CD4-positive, alpha-beta T cell (primary cell): ENCODE data around the gene RFC2. TPM values are rescaled to one million over a fixed set of nuclear protein-coding genes. Genes with fewer than 3 reads are reported as not detected.

Source experiments
- ATAC-seq: fragments of 200-7000 bp; cut with Tn5 transposase; one replicate; pipeline ENCODE4 v1.10.0; 2022; ENCODE audit warnings: mild to moderate bottlenecking; ENCODE audit not compliant: poor library complexity
- CTCF ChIA-PET: fragments of 350-600 bp; sonication (Branson Sonifier 250); formaldehyde crosslinking; loops from one replicate; lab custom pipeline; 2021; ENCODE audit warnings: antibody characterized with exemption, inconsistent platforms; lab: Charles Lee
- POLR2A ChIA-PET: fragments of 350-600 bp; sonication (Branson Sonifier 250); formaldehyde crosslinking; loops from one replicate; lab custom pipeline; 2021; ENCODE audit warnings: antibody characterized with exemption, inconsistent platforms; lab: Charles Lee
- DNase-seq, 14 experiments: peaks; one replicate each; pipeline ENCODE4 v3.0.0-alpha.2; 2013 to 2020; ENCODE audit warnings: mixed read lengths in 2 of 14
- H3K27ac ChIP-seq, 2 donors: one replicate each; pipeline versions ENCODE4 v1.5.1 to v1.7.0; 2013; ENCODE audit warnings: low read length in 2 of 2, low read depth in 1 of 2, mild to moderate bottlenecking in 1 of 2
- H3K27me3 ChIP-seq, 2 experiments: 1 replicate in 1 of 2; 2 replicates in 1 of 2; pipeline versions ENCODE4 v1.6.1 to v1.7.0; 2013; ENCODE audit warnings: low read length in 2 of 2, control low read depth in 1 of 2, mild to moderate bottlenecking in 1 of 2, moderate library complexity in 1 of 2; ENCODE audit not compliant: insufficient read depth in 2 of 2, control insufficient read depth in 1 of 2
- H3K36me3 ChIP-seq: one replicate; pipeline ENCODE4 v1.6.1; 2013; ENCODE audit warnings: low read length, control low read depth; ENCODE audit not compliant: insufficient read depth
- H3K4me1 ChIP-seq: one replicate; pipeline ENCODE4 v1.6.1; 2013; ENCODE audit warnings: low read length, control low read depth; ENCODE audit not compliant: insufficient read depth
- H3K4me3 ChIP-seq: one replicate; pipeline ENCODE4 v1.5.1; 2013; ENCODE audit warnings: mild to moderate bottlenecking, low read length, moderate library complexity
- H3K9me3 ChIP-seq, 2 experiments: 1 replicate in 1 of 2; 2 replicates in 1 of 2; pipeline versions ENCODE4 v1.6.1 to v1.7.0; 2013; ENCODE audit warnings: low read length in 2 of 2, mild to moderate bottlenecking in 2 of 2, control low read depth in 1 of 2, moderate library complexity in 1 of 2; ENCODE audit not compliant: control insufficient read depth in 1 of 2, insufficient read depth in 1 of 2
- H3K27ac Mint-ChIP-seq: one replicate; pipeline ENCODE4 v1.8.0; 2020; ENCODE audit warnings: mixed read lengths
- H3K27me3 Mint-ChIP-seq: one replicate; pipeline ENCODE4 v1.8.0; 2021; ENCODE audit warnings: mixed read lengths
- H3K36me3 Mint-ChIP-seq: one replicate; pipeline ENCODE4 v1.8.0; 2021; ENCODE audit warnings: low read depth, mixed read lengths
- H3K4me1 Mint-ChIP-seq: one replicate; pipeline ENCODE4 v1.8.0; 2021; ENCODE audit warnings: low read depth, mixed read lengths
- H3K4me3 Mint-ChIP-seq: one replicate; pipeline ENCODE4 v1.8.0; 2020; ENCODE audit warnings: mild to moderate bottlenecking, mixed read lengths
- H3K9me3 Mint-ChIP-seq: one replicate; pipeline ENCODE4 v1.8.0; 2020; ENCODE audit warnings: mixed read lengths
- CTCF ChIP-seq: fragments of 200-600 bp; IDR thresholded peaks from one replicate; pipeline ENCODE4 v1.8.0; 2022; ENCODE audit warnings: antibody characterized with exemption, mild to moderate bottlenecking
- intact Hi-C, 2 experiments: fragments of 100-400 bp; cut with DNase I in 1 of 2; cut with micrococcal nuclease in 1 of 2; formaldehyde crosslinking; loops; one replicate each; pipeline versions ENCODE4 v1.15.1 to v1.9.0; 2023 to 2025; cut with DNase I, micrococcal nuclease
- total RNA-seq, 174 experiments: library from RNA in 2 of 174; stranded (reverse) in 2 of 174; gene quantifications; one replicate each; pipeline ENCODE4 v1.2.3 and lab custom pipeline; 2021 to 2026

RFC2 gene
- total RNA-seq, 2 experiments from 2014 or later: 8.5 to 9.6 TPM

- no peaks in the 10 kb centered on the region for H3K36me3 Mint-ChIP-seq
- no peak overlapping the region for H3K27ac Mint-ChIP-seq
- ChIA-PET POLR2A (no interaction called here), CTCF (interaction anchor here (0.9 to 1.2 kb wide), 2 partner anchors 9 to 11 kb away, joined by 3 read pairs; no protein-coding TSS in a partner anchor)
- intact Hi-C loops: loop anchor here in 1 of 2 experiments (10.0 kb wide), 1 partner anchor 71 kb away; no protein-coding TSS in a partner anchor
- Histone ChIP-seq H3K27ac (no peak overlapping the region), H3K4me1 (peaks cover 4% of the 10 kb centered on the region), H3K27me3 (no peaks in the 10 kb centered on the region), H3K36me3 (no peaks in the 10 kb centered on the region), H3K9me3 (no peaks in the 10 kb centered on the region), H3K4me3 (no peak overlapping the region)
- DNase-seq (no peak), ATAC-seq (peak; percentile 44)
- no peaks in the 10 kb centered on the region for H3K27me3 Mint-ChIP-seq
- H3K4me3 Mint-ChIP-seq: no peak overlapping the region
- no peaks in the 10 kb centered on the region for H3K9me3 Mint-ChIP-seq
- peaks cover 4% of the 10 kb centered on the region for H3K4me1 Mint-ChIP-seq
- TF ChIP-seq CTCF: no peak
These were observed 21.2 kb upstream of the RFC2 start for GRCh38 chr7:74275401-74275881.

DNA sequence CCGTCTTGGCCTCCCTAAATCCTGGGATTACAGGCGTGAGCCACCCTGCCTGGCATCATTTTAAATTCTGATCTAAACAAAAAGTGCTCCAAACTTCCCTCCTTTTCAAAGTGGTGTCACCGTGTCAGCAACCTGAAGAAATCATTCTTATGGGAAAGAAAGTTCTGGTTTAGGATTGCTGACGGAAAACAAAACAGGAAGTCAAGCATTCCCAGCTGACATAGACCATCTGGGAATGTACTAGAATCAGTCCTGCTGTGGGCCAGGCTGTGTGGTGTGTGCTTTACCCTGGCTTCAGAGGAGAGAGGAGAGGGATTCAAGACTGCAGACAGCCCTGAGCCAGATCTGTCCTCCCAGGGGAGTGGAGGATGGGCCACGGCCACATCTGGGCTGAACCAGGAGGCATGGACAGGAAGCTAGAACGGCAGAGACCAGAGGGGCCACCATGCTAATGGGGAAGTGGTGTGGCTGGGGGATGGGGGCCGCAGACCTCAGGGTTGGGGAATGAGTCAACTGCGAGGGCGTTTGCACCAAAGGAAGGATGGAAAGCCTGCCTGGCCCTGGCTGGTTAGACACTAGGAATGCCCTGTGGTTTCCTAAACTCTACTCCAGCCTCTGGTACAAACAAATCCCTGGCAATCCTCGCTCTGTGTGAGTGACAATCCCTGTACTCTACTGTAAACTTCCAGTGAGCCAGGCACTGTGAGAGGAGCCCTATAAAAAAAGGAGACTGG, 18.3 kb upstream of the RFC2 start:
- H3K4me1 Mint-ChIP-seq: peaks cover 8% of the 10 kb centered on the region
- Histone ChIP-seq H3K36me3 (no peaks in the 10 kb centered on the region), H3K27ac (no peak overlapping the region), H3K4me3 (no peak overlapping the region), H3K9me3 (no peaks in the 10 kb centered on the region), H3K4me1 (peaks cover 11% of the 10 kb centered on the region), H3K27me3 (no peaks in the 10 kb centered on the region)
- ATAC-seq (no peak), DNase-seq (peak in 3 of 14 experiments; percentile 21 to 61 (median 59))
- CTCF ChIA-PET: no interaction called here
- intact Hi-C loops: loop anchor here in 1 of 2 experiments (10.0 kb wide), 1 partner anchor 68 kb away; no protein-coding TSS in a partner anchor
- H3K27me3 Mint-ChIP-seq: peaks cover 9% of the 10 kb centered on the region
- POLR2A ChIA-PET: no interaction called here
- H3K27ac Mint-ChIP-seq: no peak overlapping the region
- no peaks in the 10 kb centered on the region for H3K9me3 Mint-ChIP-seq
- TF ChIP-seq CTCF: no peak
- H3K4me3 Mint-ChIP-seq: peak overlapping the region; percentile 20
- no peaks in the 10 kb centered on the region for H3K36me3 Mint-ChIP-seq

GRCh38 chr7:74271742-74272141, 17.5 kb upstream of the RFC2 start:
- ChIA-PET CTCF (no interaction called here), POLR2A (no interaction called here)
- no peaks in the 10 kb centered on the region for H3K27me3 ChIP-seq
- TF ChIP-seq CTCF: no peak
- Mint-ChIP-seq H3K9me3 (no peaks in the 10 kb centered on the region), H3K27ac (no peak overlapping the region), H3K4me3 (no peak overlapping the region), H3K4me1 (peaks cover 8% of the 10 kb centered on the region), H3K27me3 (peaks cover 9% of the 10 kb centered on the region), H3K36me3 (no peaks in the 10 kb centered on the region)
- DNase-seq (no peak), ATAC-seq (no peak)
- no peaks in the 10 kb centered on the region for H3K9me3 ChIP-seq
- intact Hi-C loops: loop anchor here in 1 of 2 experiments (10.0 kb wide), 1 partner anchor 67 kb away; no protein-coding TSS in a partner anchor
- peaks cover 11% of the 10 kb centered on the region for H3K4me1 ChIP-seq
- no peak overlapping the region for H3K27ac ChIP-seq
- H3K4me3 ChIP-seq: no peak overlapping the region
- H3K36me3 ChIP-seq: no peaks in the 10 kb centered on the region
